ENCODE data around the gene PLCB1. TPM values are rescaled to one million over a fixed set of nuclear protein-coding genes. Genes with fewer than 3 reads are reported as not detected.

The PLCB1 gene
- total and polyA plus RNA-seq, 2 donors (not counting 1 experiment from before 2014, with no cell fraction given): 13.4 to 23.3 TPM

DNA sequence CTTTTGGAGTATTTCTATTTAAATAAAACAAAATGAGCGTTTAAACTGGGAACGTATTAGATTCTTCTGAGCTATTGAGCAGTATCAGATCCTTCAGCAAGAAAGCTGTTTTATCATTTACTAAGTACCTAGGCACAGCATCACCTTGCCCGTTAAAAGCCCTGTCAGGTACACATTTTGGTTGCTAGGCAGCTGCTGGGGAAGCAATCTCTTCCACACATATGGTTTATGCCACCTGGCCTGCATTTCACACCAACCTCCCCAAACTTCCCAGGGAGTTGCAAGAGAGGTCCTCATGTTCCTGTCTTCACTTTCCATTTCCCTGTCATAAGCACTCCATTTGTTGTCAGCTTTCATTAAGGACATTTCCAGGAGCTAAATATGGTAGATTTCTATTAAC lies 400.1 kb downstream of the PLCB1 start:
- H2AFZ ChIP-seq (ENCODE audit: low read length): no peak overlapping the region
- no peak overlapping the region for H3K4me2 ChIP-seq (ENCODE audit: extremely low read depth, insufficient read depth, low read length)
- H3K27me3 ChIP-seq (ENCODE audit: control insufficient read depth, insufficient read depth, low read length): no peaks in the 10 kb centered on the region
- no peak overlapping the region for H3K9ac ChIP-seq (ENCODE audit: insufficient read depth, low read length)
- no peaks in the 10 kb centered on the region for H3K79me2 ChIP-seq (ENCODE audit: control insufficient read depth, insufficient read depth, low read length)
- no peak overlapping the region for H3K27ac ChIP-seq (ENCODE audit: insufficient read depth, low read length)
- H3K36me3 ChIP-seq (ENCODE audit: control insufficient read depth, insufficient read depth, low read length): no peaks in the 10 kb centered on the region
- no peak for TF ChIP-seq EZH2 (IDR thresholded peaks at IDR 0.05; ENCODE audit: low read length, missing control alignments)
- TF ChIP-seq, protein P1, sequence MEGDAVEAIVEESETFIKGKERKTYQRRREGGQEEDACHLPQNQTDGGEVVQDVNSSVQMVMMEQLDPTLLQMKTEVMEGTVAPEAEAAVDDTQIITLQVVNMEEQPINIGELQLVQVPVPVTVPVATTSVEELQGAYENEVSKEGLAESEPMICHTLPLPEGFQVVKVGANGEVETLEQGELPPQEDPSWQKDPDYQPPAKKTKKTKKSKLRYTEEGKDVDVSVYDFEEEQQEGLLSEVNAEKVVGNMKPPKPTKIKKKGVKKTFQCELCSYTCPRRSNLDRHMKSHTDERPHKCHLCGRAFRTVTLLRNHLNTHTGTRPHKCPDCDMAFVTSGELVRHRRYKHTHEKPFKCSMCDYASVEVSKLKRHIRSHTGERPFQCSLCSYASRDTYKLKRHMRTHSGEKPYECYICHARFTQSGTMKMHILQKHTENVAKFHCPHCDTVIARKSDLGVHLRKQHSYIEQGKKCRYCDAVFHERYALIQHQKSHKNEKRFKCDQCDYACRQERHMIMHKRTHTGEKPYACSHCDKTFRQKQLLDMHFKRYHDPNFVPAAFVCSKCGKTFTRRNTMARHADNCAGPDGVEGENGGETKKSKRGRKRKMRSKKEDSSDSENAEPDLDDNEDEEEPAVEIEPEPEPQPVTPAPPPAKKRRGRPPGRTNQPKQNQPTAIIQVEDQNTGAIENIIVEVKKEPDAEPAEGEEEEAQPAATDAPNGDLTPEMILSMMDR (conservative IDR thresholded peaks at IDR 0.05 in 1 of 2, IDR thresholded peaks at IDR 0.05 in 1 of 2; ENCODE audit: low read depth in 1 of 2, low read length in 2 of 2): no peak
- no peaks in the 10 kb centered on the region for H3K9me3 ChIP-seq (ENCODE audit: control insufficient read depth, insufficient read depth, low read depth, low read length)
- no peaks in the 10 kb centered on the region for H4K20me1 ChIP-seq (ENCODE audit: control insufficient read depth, extremely low read depth, insufficient read depth, low read length)
- H3K4me3 ChIP-seq (replicated peaks in 1 of 4; ENCODE audit: control extremely low read depth in 1 of 4, insufficient read depth in 1 of 4, low read depth in 3 of 4, low read length in 4 of 4): no peak overlapping the region
- no peaks in the 10 kb centered on the region for H3K4me1 ChIP-seq (ENCODE audit: control insufficient read depth, extremely low read depth, insufficient read depth, low read length)
- no peak for DNase-seq (ENCODE audit: low read depth in 2 of 2)

DNA sequence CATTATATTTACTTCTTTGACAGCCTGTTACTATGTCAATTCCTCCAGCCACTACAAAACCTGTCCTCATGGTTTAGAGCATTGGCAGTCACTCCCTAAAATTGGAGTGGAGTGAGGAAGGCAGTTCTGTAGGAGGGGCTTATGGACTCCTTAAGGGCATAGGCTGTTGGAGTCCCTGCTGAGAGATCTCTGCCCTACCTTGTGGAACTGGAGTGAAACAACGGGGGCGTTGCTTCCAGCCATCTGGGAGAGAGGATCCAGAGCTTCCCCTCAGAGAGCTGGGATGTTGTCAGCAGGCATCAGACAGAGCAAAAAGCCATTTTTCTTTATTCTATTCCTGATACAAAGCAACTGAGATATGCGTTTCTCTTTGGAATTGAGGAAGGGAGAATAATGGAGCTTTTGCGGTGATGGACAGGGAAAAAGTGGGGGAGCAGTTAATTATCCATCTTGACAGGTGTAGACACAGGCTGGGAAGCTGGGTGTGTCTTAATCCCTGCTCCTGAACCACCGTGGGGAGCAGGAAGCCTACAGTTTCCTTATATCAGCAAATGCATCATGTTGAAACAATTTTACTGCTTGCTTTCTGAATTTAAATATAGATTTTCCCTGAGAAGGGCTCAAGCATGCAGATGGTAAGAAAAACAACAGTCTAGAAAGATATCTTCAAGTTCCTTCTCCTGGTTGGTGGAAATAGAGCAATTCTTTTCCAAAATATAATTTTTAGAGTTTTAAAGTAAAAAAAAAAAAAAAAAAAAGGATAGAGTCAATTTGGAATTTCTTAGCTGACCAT lies 402.5 kb downstream of the PLCB1 start:
- H3K4me1 ChIP-seq (ENCODE audit: control insufficient read depth, extremely low read depth, insufficient read depth, low read length): no peaks in the 10 kb centered on the region
- H3K27ac ChIP-seq (ENCODE audit: insufficient read depth, low read length): no peak overlapping the region
- no peak overlapping the region for H3K4me2 ChIP-seq (ENCODE audit: extremely low read depth, insufficient read depth, low read length)
- H4K20me1 ChIP-seq (ENCODE audit: control insufficient read depth, extremely low read depth, insufficient read depth, low read length): no peaks in the 10 kb centered on the region
- H3K79me2 ChIP-seq (ENCODE audit: control insufficient read depth, insufficient read depth, low read length): no peaks in the 10 kb centered on the region
- DNase-seq (ENCODE audit: low read depth in 2 of 2): no peak
- no peak overlapping the region for H3K9ac ChIP-seq (ENCODE audit: insufficient read depth, low read length)
- H3K27me3 ChIP-seq (ENCODE audit: control insufficient read depth, insufficient read depth, low read length): no peaks in the 10 kb centered on the region
- TF ChIP-seq, protein P1 (conservative IDR thresholded peaks at IDR 0.05 in 1 of 2, IDR thresholded peaks at IDR 0.05 in 1 of 2; ENCODE audit: low read depth in 1 of 2, low read length in 2 of 2): no peak
- TF ChIP-seq EZH2 (IDR thresholded peaks at IDR 0.05; ENCODE audit: low read length, missing control alignments): no peak
- H2AFZ ChIP-seq (ENCODE audit: low read length): no peak overlapping the region
- no peak overlapping the region for H3K4me3 ChIP-seq (replicated peaks in 1 of 4; ENCODE audit: control extremely low read depth in 1 of 4, insufficient read depth in 1 of 4, low read depth in 3 of 4, low read length in 4 of 4)
- H3K9me3 ChIP-seq (ENCODE audit: control insufficient read depth, insufficient read depth, low read depth, low read length): no peaks in the 10 kb centered on the region
- no peaks in the 10 kb centered on the region for H3K36me3 ChIP-seq (ENCODE audit: control insufficient read depth, insufficient read depth, low read length)

DNA sequence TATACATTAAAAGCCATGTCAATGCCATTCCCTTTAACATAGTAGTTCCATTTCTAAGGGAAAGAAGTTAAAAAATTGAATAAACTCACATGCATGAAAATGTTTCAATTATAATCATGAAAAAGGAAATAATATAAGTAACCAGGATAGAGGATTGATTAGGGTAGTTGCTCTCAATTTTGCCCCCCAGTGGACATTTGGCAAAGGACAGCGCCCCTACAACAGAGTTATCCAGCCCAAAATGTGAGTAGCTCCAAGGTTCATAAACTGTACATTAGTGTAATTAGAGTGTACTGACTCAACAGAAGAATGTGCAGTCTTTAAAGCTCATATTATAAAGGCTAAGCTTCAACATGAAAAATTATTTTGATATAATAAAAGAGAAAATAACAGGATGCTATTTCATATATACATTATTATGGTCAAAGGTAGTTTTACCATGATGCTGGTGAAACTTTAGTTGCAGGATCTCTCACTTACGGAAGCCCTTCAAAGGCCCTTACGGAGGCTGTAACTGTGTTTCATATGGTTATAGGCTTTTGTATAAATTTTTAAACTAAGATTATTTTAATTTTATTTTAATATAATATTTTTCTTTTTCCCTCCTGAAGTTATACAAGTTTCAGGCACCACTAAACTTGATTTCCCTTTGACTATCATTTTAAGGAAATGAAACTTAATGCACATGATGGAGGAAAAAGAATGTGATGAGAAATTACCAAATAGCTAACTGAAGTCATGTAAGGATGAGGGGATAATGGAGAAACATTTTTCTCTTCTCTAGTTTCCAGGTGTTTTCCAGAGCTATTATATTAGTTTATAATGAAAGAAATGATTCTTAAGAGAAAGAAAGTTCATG lies 403.6 kb downstream of the PLCB1 start:
- no peak overlapping the region for H2AFZ ChIP-seq (ENCODE audit: low read length)
- no peak overlapping the region for H3K4me3 ChIP-seq (replicated peaks in 1 of 4; ENCODE audit: control extremely low read depth in 1 of 4, insufficient read depth in 1 of 4, low read depth in 3 of 4, low read length in 4 of 4)
- no peaks in the 10 kb centered on the region for H3K36me3 ChIP-seq (ENCODE audit: control insufficient read depth, insufficient read depth, low read length)
- no peaks in the 10 kb centered on the region for H3K4me1 ChIP-seq (ENCODE audit: control insufficient read depth, extremely low read depth, insufficient read depth, low read length)
- no peak overlapping the region for H3K27ac ChIP-seq (ENCODE audit: insufficient read depth, low read length)
- H3K9ac ChIP-seq (ENCODE audit: insufficient read depth, low read length): no peak overlapping the region
- no peak overlapping the region for H3K4me2 ChIP-seq (ENCODE audit: extremely low read depth, insufficient read depth, low read length)
- no peaks in the 10 kb centered on the region for H3K27me3 ChIP-seq (ENCODE audit: control insufficient read depth, insufficient read depth, low read length)
- no peak for TF ChIP-seq EZH2 (IDR thresholded peaks at IDR 0.05; ENCODE audit: low read length, missing control alignments)
- TF ChIP-seq, protein P1 (conservative IDR thresholded peaks at IDR 0.05 in 1 of 2, IDR thresholded peaks at IDR 0.05 in 1 of 2; ENCODE audit: low read depth in 1 of 2, low read length in 2 of 2): peak; percentile 68 to 70
- DNase-seq (ENCODE audit: low read depth in 2 of 2): peak in 1 of 2 donors; percentile 19
- no peaks in the 10 kb centered on the region for H3K9me3 ChIP-seq (ENCODE audit: control insufficient read depth, insufficient read depth, low read depth, low read length)
- H4K20me1 ChIP-seq (ENCODE audit: control insufficient read depth, extremely low read depth, insufficient read depth, low read length): no peaks in the 10 kb centered on the region
- H3K79me2 ChIP-seq (ENCODE audit: control insufficient read depth, insufficient read depth, low read length): no peaks in the 10 kb centered on the region
